GM21515 (cell line): ENCODE results near the gene TP73.

Experiments
- ATAC-seq: cut with Tn5 transposase; IDR thresholded peaks from one replicate; pipeline ENCODE4 v1.9.1; 2021; ENCODE audit not compliant: unreplicated experiment

TP73 gene

GRCh38 chr1:3651930-3652547 lies at the start of gene TP73:
Gene TP73, plus strand, starts transcription at chr1:3652516. Its CDS starts 29,850 bp downstream, at chr1:3682366.
- no peak for ATAC-seq

- no peak for ATAC-seq
Measured at GRCh38 chr1:3603156-3603555, 49.2 kb upstream of the TP73 start.

- no peak for ATAC-seq
Measured at GRCh38 chr1:3603571-3604467, 48.5 kb upstream of the TP73 start.

GRCh38 chr1:3604468-3604974 lies 47.8 kb upstream of the TP73 start:
- ATAC-seq = no peak

GRCh38 chr1:3604997-3605823 lies 47.1 kb upstream of the TP73 start:
- no peak for ATAC-seq

- no peak for ATAC-seq
Measured at GRCh38 chr1:3606779-3607702, 45.3 kb upstream of the TP73 start.

GRCh38 chr1:3607703-3608065 lies 44.6 kb upstream of the TP73 start:
- ATAC-seq = no peak

- ATAC-seq = no peak
Measured at GRCh38 chr1:3608154-3608553, 44.2 kb upstream of the TP73 start.

GRCh38 chr1:3609016-3609768 lies 43.1 kb upstream of the TP73 start:
- no peak for ATAC-seq

- ATAC-seq = no peak
Measured at GRCh38 chr1:3609769-3610526, 42.4 kb upstream of the TP73 start.

- ATAC-seq = no peak
Measured at GRCh38 chr1:3610527-3611169, 41.7 kb upstream of the TP73 start.

GRCh38 chr1:3611170-3612019 lies 40.9 kb upstream of the TP73 start, which contains the start of gene MEGF6:
Gene MEGF6, minus strand, starts transcription at chr1:3611508. Its CDS starts 240 bp downstream, at chr1:3611268.
- no peak for ATAC-seq

GRCh38 chr1:3612123-3612522 lies 40.2 kb upstream of the TP73 start:
- no peak for ATAC-seq

- no peak for ATAC-seq
Measured at GRCh38 chr1:3614755-3615742, 37.3 kb upstream of the TP73 start.

GRCh38 chr1:3616861-3617260 lies 35.5 kb upstream of the TP73 start:
- ATAC-seq = no peak

GRCh38 chr1:3617806-3618345 lies 34.4 kb upstream of the TP73 start:
- no peak for ATAC-seq
